PC-3 (cell line): ENCODE data around the gene HBD. TPM values are rescaled to one million over a fixed set of nuclear protein-coding genes. Genes with fewer than 3 reads are reported as not detected.

Source experiments
- ATAC-seq: fragments of 200-7000 bp; cut with Tn5 transposase; 2 replicates; pipeline ENCODE4 v1.9.1; 2020; ENCODE audit warnings: mild to moderate bottlenecking, moderate library complexity
- BruUV-seq: library from RNA; stranded (reverse); fragments of 400-500 nt; replicated peaks from 2 replicates; lab custom pipeline; 2021; lab: Mats Ljungman, UMichigan
- CTCF ChIA-PET: fragments of 300-600 bp; sonication (Branson Sonifier 250); formaldehyde crosslinking; loops from one replicate; lab custom pipeline; 2022; ENCODE audit warnings: antibody characterized with exemption; lab: Charles Lee
- POLR2A ChIA-PET: fragments of 300-600 bp; sonication (Branson Sonifier 250); formaldehyde crosslinking; loops from one replicate; lab custom pipeline; 2022; ENCODE audit warnings: antibody characterized with exemption; ENCODE audit not compliant: unreplicated experiment; lab: Charles Lee
- DNase-seq: peaks from one replicate; pipeline ENCODE4 v3.0.0-alpha.2; 2015
- H2AFZ ChIP-seq: fragments of 300-600 bp; sonication (generic); 2 replicates; pipeline ENCODE4 v1.6.0; 2016; ENCODE audit warnings: antibody characterized with exemption, low read length
- H3F3A ChIP-seq: fragments of 300-600 bp; sonication (generic); one replicate; pipeline ENCODE4 v1.6.0; 2017; ENCODE audit warnings: antibody characterized with exemption, low read length, control low read depth, mild to moderate bottlenecking; ENCODE audit not compliant: unreplicated experiment
- H3K27ac ChIP-seq: fragments of 300-600 bp; sonication (generic); 2 replicates; pipeline ENCODE4 v1.5.1; 2016; ENCODE audit warnings: mild to moderate bottlenecking, low read length
- H3K27me3 ChIP-seq: fragments of 300-600 bp; sonication (generic); 2 replicates; pipeline ENCODE4 v1.6.1; 2016; ENCODE audit warnings: low read length, mixed read lengths
- H3K36me3 ChIP-seq: fragments of 300-600 bp; sonication (generic); 2 replicates; pipeline ENCODE4 v1.6.1; 2016; ENCODE audit warnings: low read depth, mixed run types, low read length, mixed read lengths
- H3K4me1 ChIP-seq: fragments of 300-600 bp; sonication (generic); 2 replicates; pipeline ENCODE4 v1.5.1; 2016; ENCODE audit warnings: low read length; ENCODE audit not compliant: insufficient read depth
- H3K4me2 ChIP-seq: fragments of 300-600 bp; sonication (generic); 2 replicates; pipeline ENCODE4 v1.6.0; 2016; ENCODE audit warnings: low read length
- H3K4me3 ChIP-seq: fragments of 300-600 bp; sonication (generic); 2 replicates; pipeline ENCODE4 v1.5.1; 2016; ENCODE audit warnings: mild to moderate bottlenecking, low read length, mixed read lengths
- H3K79me2 ChIP-seq: fragments of 300-600 bp; sonication (generic); 2 replicates; pipeline ENCODE4 v1.6.1; 2017; ENCODE audit warnings: low read length, mixed read lengths
- H3K9ac ChIP-seq: fragments of 300-600 bp; sonication (generic); 2 replicates; pipeline ENCODE4 v1.6.0; 2016; ENCODE audit warnings: mild to moderate bottlenecking, low read length
- H3K9me2 ChIP-seq: fragments of 300-600 bp; sonication (generic); replicated peaks from 2 replicates; pipeline ENCODE4 v1.6.1; 2016; ENCODE audit warnings: mixed run types, low read length, mixed read lengths
- H3K9me3 ChIP-seq: fragments of 300-600 bp; sonication (generic); 2 replicates; pipeline ENCODE4 v1.6.1; 2016; ENCODE audit warnings: low read length, mixed read lengths
- H4K20me1 ChIP-seq: fragments of 300-600 bp; sonication (generic); 2 replicates; pipeline ENCODE4 v1.6.1; 2016; ENCODE audit warnings: low read length, mixed read lengths
- CTCF ChIP-seq: fragments of 300-600 bp; sonication (generic); conservative IDR thresholded peaks from 2 replicates; pipeline ENCODE4 v1.5.1; 2017; ENCODE audit warnings: antibody characterized with exemption, low read depth, mild to moderate bottlenecking, low read length
- EZH2 ChIP-seq: fragments of 300-600 bp; sonication (generic); IDR thresholded peaks from one replicate; pipeline ENCODE4 v1.6.1; 2017; ENCODE audit warnings: antibody characterized with exemption, mild to moderate bottlenecking, low read length; ENCODE audit not compliant: unreplicated experiment
- EZH2phosphoT487 ChIP-seq: fragments of 300-600 bp; sonication (generic); IDR thresholded peaks from 2 replicates; pipeline ENCODE4 v1.6.1; 2018; ENCODE audit warnings: mild to moderate bottlenecking, antibody characterized with exemption, low read length, borderline replicate concordance
- intact Hi-C: fragments of 100-400 bp; cut with micrococcal nuclease; formaldehyde crosslinking; loops from 2 replicates; pipeline ENCODE4 v1.9.0; 2023
- total RNA-seq: library from RNA; depleted of rRNA; stranded (reverse); fragments of >200 nt; gene quantifications from 2 replicates; pipeline ENCODE4 v1.2.3, GENCODE V29; 2014

HBD gene
- total RNA-seq, 1 experiment from 2014 or later: not detected

- Histone ChIP-seq H3K4me2 (no peak overlapping the region), H3F3A (no peaks in the 10 kb centered on the region), H3K9me3 (no peaks in the 10 kb centered on the region), H4K20me1 (no peaks in the 10 kb centered on the region), H2AFZ (no peak overlapping the region), H3K27ac (no peak overlapping the region), H3K4me1 (no peaks in the 10 kb centered on the region), H3K9me2 (no peaks in the 10 kb centered on the region), H3K4me3 (no peak overlapping the region), H3K27me3 (peaks cover 21% of the 10 kb centered on the region), H3K9ac (no peak overlapping the region), H3K79me2 (no peaks in the 10 kb centered on the region), H3K36me3 (no peaks in the 10 kb centered on the region)
- DNase-seq (no peak), ATAC-seq (no peak)
- CTCF ChIA-PET: no interaction called here
- POLR2A ChIA-PET: no interaction called here
- TF ChIP-seq EZH2phosphoT487: no peak
- no peak for TF ChIP-seq CTCF
- no peak for TF ChIP-seq EZH2
- intact Hi-C loops: no loop called here
- no TSS peak for BruUV-seq
Observed at GRCh38 chr11:5247472-5248192, 13.3 kb upstream of the HBD start.

DNA sequence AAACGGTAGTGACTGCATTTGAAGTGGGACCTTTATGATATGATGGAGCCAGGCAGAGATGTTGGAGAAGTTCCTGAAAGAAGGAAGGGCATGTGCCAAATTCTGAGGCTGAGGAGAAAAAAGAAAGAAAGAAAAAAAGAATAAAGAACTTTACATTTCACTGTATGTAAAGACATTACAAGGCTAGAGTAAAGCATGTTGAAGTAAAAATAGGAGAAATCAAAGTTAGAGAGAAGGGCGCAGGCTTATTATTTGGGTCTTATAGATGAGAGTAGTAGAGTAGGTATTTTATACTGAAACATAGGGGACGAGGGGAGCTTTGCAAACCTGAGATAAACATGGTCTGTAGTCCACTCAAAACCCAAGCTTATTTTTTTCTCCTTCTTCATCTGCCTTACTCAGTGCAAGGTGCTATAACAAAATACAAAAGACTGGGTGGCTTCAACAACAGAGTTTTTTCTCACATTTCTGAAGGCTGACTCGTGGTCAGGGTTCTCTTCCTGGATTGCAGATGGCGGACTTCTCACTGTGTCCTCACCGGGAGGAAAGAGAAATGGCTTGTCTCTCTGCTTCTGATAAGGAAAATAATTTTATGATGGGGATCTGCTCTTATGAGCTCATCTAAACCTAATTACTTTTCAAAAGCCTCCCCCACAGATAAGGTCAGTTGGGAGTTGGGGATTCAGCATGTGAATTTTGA lies 12.6 kb upstream of the HBD start:
- peaks cover 21% of the 10 kb centered on the region for H3K27me3 ChIP-seq
- no TSS peak for BruUV-seq
- no peak overlapping the region for H3K9ac ChIP-seq
- no peaks in the 10 kb centered on the region for H4K20me1 ChIP-seq
- no peaks in the 10 kb centered on the region for H3K36me3 ChIP-seq
- no peak for ATAC-seq
- H3K9me2 ChIP-seq: no peaks in the 10 kb centered on the region
- no peak for DNase-seq
- no peak overlapping the region for H3K4me3 ChIP-seq
- H3K4me2 ChIP-seq: no peak overlapping the region
- H3K27ac ChIP-seq: no peak overlapping the region
- no peaks in the 10 kb centered on the region for H3F3A ChIP-seq
- H3K79me2 ChIP-seq: no peaks in the 10 kb centered on the region
- TF ChIP-seq EZH2phosphoT487 (no peak), EZH2 (no peak), CTCF (no peak)
- H3K4me1 ChIP-seq: no peaks in the 10 kb centered on the region
- ChIA-PET CTCF (no interaction called here), POLR2A (no interaction called here)
- H3K9me3 ChIP-seq: no peaks in the 10 kb centered on the region
- intact Hi-C loops: no loop called here
- H2AFZ ChIP-seq: no peak overlapping the region

DNA sequence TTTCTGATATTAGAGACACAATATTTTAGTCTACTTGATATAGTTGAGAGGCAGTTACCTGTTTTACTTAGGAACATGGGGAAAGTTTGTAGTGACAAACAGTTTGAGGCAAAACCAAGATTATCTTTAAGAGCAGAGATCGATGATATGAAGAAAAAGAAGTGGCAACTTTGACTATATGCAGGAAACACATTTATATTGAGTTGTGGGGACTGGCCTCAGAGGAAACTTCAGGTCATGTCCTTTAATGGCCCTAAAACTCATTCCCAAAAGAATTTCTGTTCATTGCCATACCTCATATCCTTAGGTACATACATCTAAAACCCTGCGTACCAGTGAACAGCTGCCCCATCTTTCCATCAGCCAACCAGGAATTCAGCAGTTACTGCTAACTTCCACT lies 10.9 kb upstream of the HBD start:
- ChIA-PET CTCF (no interaction called here), POLR2A (no interaction called here)
- DNase-seq: no peak
- no peak for ATAC-seq
- H3K9me3 ChIP-seq: no peaks in the 10 kb centered on the region
- peaks cover 21% of the 10 kb centered on the region for H3K27me3 ChIP-seq
- H3K79me2 ChIP-seq: no peaks in the 10 kb centered on the region
- no peaks in the 10 kb centered on the region for H3K4me1 ChIP-seq
- H4K20me1 ChIP-seq: no peaks in the 10 kb centered on the region
- H3K9me2 ChIP-seq: no peaks in the 10 kb centered on the region
- no peaks in the 10 kb centered on the region for H3K36me3 ChIP-seq
- TF ChIP-seq EZH2phosphoT487: no peak
- no peak for TF ChIP-seq CTCF
- TF ChIP-seq EZH2: no peak
- no peak overlapping the region for H3K9ac ChIP-seq
- no peak overlapping the region for H3K4me2 ChIP-seq
- H3F3A ChIP-seq: no peaks in the 10 kb centered on the region
- intact Hi-C loops: no loop called here
- H2AFZ ChIP-seq: no peak overlapping the region
- no TSS peak for BruUV-seq
- H3K4me3 ChIP-seq: no peak overlapping the region
- no peak overlapping the region for H3K27ac ChIP-seq
